Tibial nerve (tissue), 3 donors: ENCODE measurements around the gene PDXDC1.
"Not testable (repeated sequence)": the region's sequence is repeated elsewhere in the genome, so short reads cannot be mapped to it uniquely, and the experiment has no call there.

Experiments
- POLR2A ChIP-seq, 2 donors: fragments of 450-650 bp; IDR thresholded peaks; one replicate each; pipeline ENCODE4 v1.6.1; 2017; ENCODE audit warnings: antibody characterized with exemption in 2 of 2, mild to moderate bottlenecking in 2 of 2, moderate library complexity in 2 of 2
- TF ChIP-seq, protein P1 (sequence below), 5 experiments: fragments of 200-600 bp in 3 of 5; fragments of 450-650 bp in 2 of 5; sonication (generic) in 3 of 5; IDR thresholded peaks; one replicate each; pipeline ENCODE4 v1.5.1; 2016 to 2019; ENCODE audit warnings: antibody characterized with exemption in 5 of 5, mild to moderate bottlenecking in 3 of 5, moderate library complexity in 2 of 5

DNA sequence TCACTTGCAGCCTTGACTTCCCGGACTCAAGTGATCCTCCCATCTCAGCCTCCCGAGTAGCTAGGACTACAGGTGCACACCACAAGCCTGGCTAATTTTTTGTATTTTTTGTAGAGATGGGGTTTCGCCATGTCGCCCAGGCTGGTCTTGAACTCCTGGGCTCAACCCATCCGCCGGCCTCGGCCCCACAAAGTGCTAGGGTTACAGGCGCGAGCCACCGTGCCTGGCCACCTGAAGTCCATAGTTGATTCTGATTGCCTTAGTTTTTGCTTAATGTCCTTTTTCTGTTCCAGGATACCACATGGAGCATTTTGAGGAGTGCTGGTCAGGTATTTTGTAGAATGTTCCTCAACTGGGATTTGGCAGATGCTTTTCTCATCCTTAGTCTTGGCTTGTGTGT, 185.7 kb downstream of the PDXDC1 start:
- TF ChIP-seq, protein P1, sequence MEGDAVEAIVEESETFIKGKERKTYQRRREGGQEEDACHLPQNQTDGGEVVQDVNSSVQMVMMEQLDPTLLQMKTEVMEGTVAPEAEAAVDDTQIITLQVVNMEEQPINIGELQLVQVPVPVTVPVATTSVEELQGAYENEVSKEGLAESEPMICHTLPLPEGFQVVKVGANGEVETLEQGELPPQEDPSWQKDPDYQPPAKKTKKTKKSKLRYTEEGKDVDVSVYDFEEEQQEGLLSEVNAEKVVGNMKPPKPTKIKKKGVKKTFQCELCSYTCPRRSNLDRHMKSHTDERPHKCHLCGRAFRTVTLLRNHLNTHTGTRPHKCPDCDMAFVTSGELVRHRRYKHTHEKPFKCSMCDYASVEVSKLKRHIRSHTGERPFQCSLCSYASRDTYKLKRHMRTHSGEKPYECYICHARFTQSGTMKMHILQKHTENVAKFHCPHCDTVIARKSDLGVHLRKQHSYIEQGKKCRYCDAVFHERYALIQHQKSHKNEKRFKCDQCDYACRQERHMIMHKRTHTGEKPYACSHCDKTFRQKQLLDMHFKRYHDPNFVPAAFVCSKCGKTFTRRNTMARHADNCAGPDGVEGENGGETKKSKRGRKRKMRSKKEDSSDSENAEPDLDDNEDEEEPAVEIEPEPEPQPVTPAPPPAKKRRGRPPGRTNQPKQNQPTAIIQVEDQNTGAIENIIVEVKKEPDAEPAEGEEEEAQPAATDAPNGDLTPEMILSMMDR (IDR thresholded peaks at IDR 0.05): not testable (repeated sequence)
- not testable (repeated sequence) for TF ChIP-seq POLR2A (IDR thresholded peaks at IDR 0.05)
